HCT116 (cell line): ENCODE results near the gene SLC9A7.

ENCODE experiments used
- CEBPB ChIP-seq: IDR thresholded peaks from 2 replicates; pipeline ENCODE4 v1.6.1; 2012; ENCODE audit warnings: low read depth
- EZH2 ChIP-seq: fragments of 200-600 bp; sonication (generic); IDR thresholded peaks from 2 replicates; pipeline ENCODE4 v1.6.1; 2017; ENCODE audit warnings: antibody characterized with exemption, mixed run types
- EZH2phosphoT487 ChIP-seq: fragments of 200-600 bp; IDR thresholded peaks from 2 replicates; pipeline ENCODE4 v1.6.1; 2018; ENCODE audit warnings: antibody characterized with exemption, borderline replicate concordance
- JUND ChIP-seq: IDR thresholded peaks from 2 replicates; pipeline ENCODE4 v1.6.1; 2012
- POLR2A ChIP-seq: IDR thresholded peaks from 2 replicates; pipeline ENCODE4 v1.7.0; 2011; ENCODE audit warnings: borderline replicate concordance; ENCODE audit not compliant: insufficient read depth, insufficient read length; ENCODE audit errors: extremely low read depth
- POLR2AphosphoS5 ChIP-seq: IDR thresholded peaks from 2 replicates; pipeline ENCODE4 v1.6.1; 2011; ENCODE audit warnings: mild to moderate bottlenecking, low read depth, low read length, moderate library complexity
- SP1 ChIP-seq: IDR thresholded peaks from 2 replicates; pipeline ENCODE4 v1.6.1; 2012; ENCODE audit warnings: low read depth
- TCF7L2 ChIP-seq: IDR thresholded peaks from 2 replicates; pipeline ENCODE4 v1.7.0; 2011; ENCODE audit warnings: borderline replicate concordance, inconsistent platforms; ENCODE audit not compliant: insufficient read depth, insufficient read length; ENCODE audit errors: extremely low read depth
- ZNF274 ChIP-seq: fragments of 200-500 bp; sonication (Bioruptor generic); IDR thresholded peaks from 2 replicates; pipeline ENCODE4 v1.6.1; 2014; ENCODE audit warnings: mild to moderate bottlenecking, low read depth, low read length, inconsistent platforms
- TF ChIP-seq, protein P1 (sequence below), 3 experiments: fragments of 200-600 bp in 1 of 3; sonication (generic) in 1 of 3; IDR thresholded peaks in 2 of 3; conservative IDR thresholded peaks in 1 of 3; 2 replicates each; pipeline ENCODE4 v1.5.1; 2012 to 2017; ENCODE audit warnings: low read depth in 2 of 3, low read length in 2 of 3, antibody characterized with exemption in 1 of 3, borderline replicate concordance in 1 of 3, control low read depth in 1 of 3, mild to moderate bottlenecking in 1 of 3, mixed read lengths in 1 of 3, mixed run types in 1 of 3, moderate library complexity in 1 of 3; ENCODE audit not compliant: insufficient read depth in 1 of 3
- TF ChIP-seq, protein P2 (sequence below): IDR thresholded peaks from 2 replicates; pipeline ENCODE4 v1.6.1; 2012
- TF ChIP-seq, protein P3 (sequence below): IDR thresholded peaks from 2 replicates; pipeline ENCODE4 v1.6.1; 2012; ENCODE audit warnings: low read depth

DNA sequence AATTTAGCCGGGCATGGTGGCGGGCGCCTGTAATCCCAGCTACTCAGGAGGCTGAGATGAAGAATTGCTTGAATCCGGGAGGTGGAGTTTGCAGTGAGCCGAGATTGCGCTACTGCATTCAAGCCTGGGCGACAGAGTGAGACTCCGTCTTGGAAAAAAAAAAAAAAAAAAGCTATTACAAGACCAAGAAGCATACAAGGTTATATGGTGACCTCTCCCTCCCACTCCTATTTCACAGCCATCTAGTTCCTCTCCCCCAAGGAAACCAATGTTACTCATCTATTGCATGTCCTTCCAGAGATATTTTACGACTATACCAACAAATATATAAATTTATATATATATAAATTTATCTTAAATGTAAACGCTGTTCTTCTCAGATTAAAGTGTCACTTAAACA is 3.2 kb downstream of the SLC9A7 start:
- no peak for TF ChIP-seq ZNF274
- TF ChIP-seq, protein P1, sequence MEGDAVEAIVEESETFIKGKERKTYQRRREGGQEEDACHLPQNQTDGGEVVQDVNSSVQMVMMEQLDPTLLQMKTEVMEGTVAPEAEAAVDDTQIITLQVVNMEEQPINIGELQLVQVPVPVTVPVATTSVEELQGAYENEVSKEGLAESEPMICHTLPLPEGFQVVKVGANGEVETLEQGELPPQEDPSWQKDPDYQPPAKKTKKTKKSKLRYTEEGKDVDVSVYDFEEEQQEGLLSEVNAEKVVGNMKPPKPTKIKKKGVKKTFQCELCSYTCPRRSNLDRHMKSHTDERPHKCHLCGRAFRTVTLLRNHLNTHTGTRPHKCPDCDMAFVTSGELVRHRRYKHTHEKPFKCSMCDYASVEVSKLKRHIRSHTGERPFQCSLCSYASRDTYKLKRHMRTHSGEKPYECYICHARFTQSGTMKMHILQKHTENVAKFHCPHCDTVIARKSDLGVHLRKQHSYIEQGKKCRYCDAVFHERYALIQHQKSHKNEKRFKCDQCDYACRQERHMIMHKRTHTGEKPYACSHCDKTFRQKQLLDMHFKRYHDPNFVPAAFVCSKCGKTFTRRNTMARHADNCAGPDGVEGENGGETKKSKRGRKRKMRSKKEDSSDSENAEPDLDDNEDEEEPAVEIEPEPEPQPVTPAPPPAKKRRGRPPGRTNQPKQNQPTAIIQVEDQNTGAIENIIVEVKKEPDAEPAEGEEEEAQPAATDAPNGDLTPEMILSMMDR (IDR thresholded peaks at IDR 0.05 in 2 of 3, conservative IDR thresholded peaks at IDR 0.05 in 1 of 3; ENCODE audit: borderline replicate concordance in 1 of 3, insufficient read depth in 1 of 3, low read depth in 2 of 3, low read length in 2 of 3) = no peak
- TF ChIP-seq, protein P2, sequence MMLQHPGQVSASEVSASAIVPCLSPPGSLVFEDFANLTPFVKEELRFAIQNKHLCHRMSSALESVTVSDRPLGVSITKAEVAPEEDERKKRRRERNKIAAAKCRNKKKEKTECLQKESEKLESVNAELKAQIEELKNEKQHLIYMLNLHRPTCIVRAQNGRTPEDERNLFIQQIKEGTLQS = no peak
- no peak for TF ChIP-seq TCF7L2
- no peak for TF ChIP-seq SP1
- TF ChIP-seq CEBPB = no peak
- TF ChIP-seq POLR2AphosphoS5 = no peak
- TF ChIP-seq, protein P3, sequence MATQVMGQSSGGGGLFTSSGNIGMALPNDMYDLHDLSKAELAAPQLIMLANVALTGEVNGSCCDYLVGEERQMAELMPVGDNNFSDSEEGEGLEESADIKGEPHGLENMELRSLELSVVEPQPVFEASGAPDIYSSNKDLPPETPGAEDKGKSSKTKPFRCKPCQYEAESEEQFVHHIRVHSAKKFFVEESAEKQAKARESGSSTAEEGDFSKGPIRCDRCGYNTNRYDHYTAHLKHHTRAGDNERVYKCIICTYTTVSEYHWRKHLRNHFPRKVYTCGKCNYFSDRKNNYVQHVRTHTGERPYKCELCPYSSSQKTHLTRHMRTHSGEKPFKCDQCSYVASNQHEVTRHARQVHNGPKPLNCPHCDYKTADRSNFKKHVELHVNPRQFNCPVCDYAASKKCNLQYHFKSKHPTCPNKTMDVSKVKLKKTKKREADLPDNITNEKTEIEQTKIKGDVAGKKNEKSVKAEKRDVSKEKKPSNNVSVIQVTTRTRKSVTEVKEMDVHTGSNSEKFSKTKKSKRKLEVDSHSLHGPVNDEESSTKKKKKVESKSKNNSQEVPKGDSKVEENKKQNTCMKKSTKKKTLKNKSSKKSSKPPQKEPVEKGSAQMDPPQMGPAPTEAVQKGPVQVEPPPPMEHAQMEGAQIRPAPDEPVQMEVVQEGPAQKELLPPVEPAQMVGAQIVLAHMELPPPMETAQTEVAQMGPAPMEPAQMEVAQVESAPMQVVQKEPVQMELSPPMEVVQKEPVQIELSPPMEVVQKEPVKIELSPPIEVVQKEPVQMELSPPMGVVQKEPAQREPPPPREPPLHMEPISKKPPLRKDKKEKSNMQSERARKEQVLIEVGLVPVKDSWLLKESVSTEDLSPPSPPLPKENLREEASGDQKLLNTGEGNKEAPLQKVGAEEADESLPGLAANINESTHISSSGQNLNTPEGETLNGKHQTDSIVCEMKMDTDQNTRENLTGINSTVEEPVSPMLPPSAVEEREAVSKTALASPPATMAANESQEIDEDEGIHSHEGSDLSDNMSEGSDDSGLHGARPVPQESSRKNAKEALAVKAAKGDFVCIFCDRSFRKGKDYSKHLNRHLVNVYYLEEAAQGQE = no peak
- TF ChIP-seq EZH2phosphoT487 = no peak
- TF ChIP-seq JUND = no peak
- TF ChIP-seq POLR2A = no peak
- TF ChIP-seq EZH2 = no peak
